DOHH2 (cell line): ENCODE measurements around the gene OR4N5.
"Not testable (repeated sequence)": the region's sequence is repeated elsewhere in the genome, so short reads cannot be mapped to it uniquely, and the experiment has no call there.

Experiments used
- H3F3A ChIP-seq: fragments of 200-600 bp; sonication (generic), shearing (Covaris generic); 2 replicates; pipeline ENCODE4 v1.6.0; 2016; ENCODE audit warnings: antibody characterized with exemption, mild to moderate bottlenecking; ENCODE audit not compliant: control insufficient read depth, insufficient read depth
- H3K27ac ChIP-seq: fragments of 200-600 bp; sonication (generic); 2 replicates; pipeline ENCODE4 v1.5.1; 2014; ENCODE audit warnings: low read depth, mild to moderate bottlenecking, low read length, moderate library complexity
- H3K27me3 ChIP-seq: fragments of 200-600 bp; sonication (generic); 2 replicates; pipeline ENCODE4 v1.6.1; 2014; ENCODE audit warnings: mild to moderate bottlenecking, low read length, mixed read lengths; ENCODE audit not compliant: control insufficient read depth
- H3K36me3 ChIP-seq: fragments of 200-600 bp; sonication (generic); 2 replicates; pipeline ENCODE4 v1.6.1; 2014; ENCODE audit warnings: mild to moderate bottlenecking, low read length, moderate library complexity, mixed read lengths; ENCODE audit not compliant: control insufficient read depth
- H3K4me1 ChIP-seq: fragments of 200-600 bp; sonication (generic); 2 replicates; pipeline ENCODE4 v1.6.1; 2014; ENCODE audit warnings: mild to moderate bottlenecking, low read length, mixed read lengths; ENCODE audit not compliant: control insufficient read depth
- H3K4me2 ChIP-seq: fragments of 200-600 bp; sonication (generic); 2 replicates; pipeline ENCODE4 v1.6.0; 2014; ENCODE audit warnings: mild to moderate bottlenecking, low read length, moderate library complexity
- H3K4me3 ChIP-seq: fragments of 200-600 bp; sonication (generic); 2 replicates; pipeline ENCODE4 v1.5.1; 2014; ENCODE audit warnings: mild to moderate bottlenecking, low read length, mixed read lengths
- H3K79me2 ChIP-seq: fragments of 200-600 bp; sonication (generic); 2 replicates; pipeline ENCODE4 v1.6.1; 2014; ENCODE audit warnings: mild to moderate bottlenecking, low read length, mixed read lengths; ENCODE audit not compliant: control insufficient read depth
- H3K9me2 ChIP-seq: fragments of 200-600 bp; sonication (generic); replicated peaks from 2 replicates; pipeline ENCODE4 v1.6.1; 2014; ENCODE audit warnings: mild to moderate bottlenecking, low read length, mixed read lengths; ENCODE audit not compliant: control insufficient read depth
- H3K9me3 ChIP-seq: fragments of 200-600 bp; sonication (generic); 2 replicates; pipeline ENCODE4 v1.6.1; 2014; ENCODE audit warnings: antibody characterized with exemption, low read length, mixed read lengths; ENCODE audit not compliant: control insufficient read depth, insufficient read depth
- H4K20me1 ChIP-seq: fragments of 200-600 bp; sonication (generic); 2 replicates; pipeline ENCODE4 v1.6.0; 2014; ENCODE audit warnings: low read depth, mild to moderate bottlenecking, antibody characterized with exemption, low read length, moderate library complexity; ENCODE audit not compliant: control insufficient read depth, insufficient read depth
- CTCF ChIP-seq: fragments of 200-600 bp; sonication (generic); IDR thresholded peaks from one replicate; pipeline ENCODE4 v1.5.1; 2014; ENCODE audit warnings: antibody characterized with exemption, mild to moderate bottlenecking, low read depth, low read length; ENCODE audit not compliant: poor library complexity, severe bottlenecking
- EZH2phosphoT487 ChIP-seq: fragments of 200-600 bp; sonication (generic); IDR thresholded peaks from 2 replicates; pipeline ENCODE4 v1.6.1; 2017; ENCODE audit warnings: borderline replicate concordance, mild to moderate bottlenecking, antibody characterized with exemption, low read length, moderate library complexity, mixed read lengths

OR4N5 gene

GRCh38 chr14:20138520-20138919, at the start of gene OR4N5:
Gene OR4N5, plus strand, starts transcription at chr14:20138820. Its CDS starts 4,916 bp downstream, at chr14:20143736.
- no peak for TF ChIP-seq EZH2phosphoT487
- TF ChIP-seq CTCF = no peak

GRCh38 chr14:20092050-20092449, 46.6 kb upstream of the OR4N5 start:
- Histone ChIP-seq H3K27ac (no peak overlapping the region), H3K4me3 (no peak overlapping the region), H3K4me1 (no peaks in the 10 kb centered on the region), H3K9me3 (no peaks in the 10 kb centered on the region), H3F3A (no peaks in the 10 kb centered on the region), H3K27me3 (0 out of 2 replicates have a peak, but pooled peaks cover 2% of the 10 kb centered on the region), H3K9me2 (no peaks in the 10 kb centered on the region), H3K79me2 (no peaks in the 10 kb centered on the region), H4K20me1 (no peaks in the 10 kb centered on the region), H3K36me3 (no peaks in the 10 kb centered on the region), H3K4me2 (no peak overlapping the region)
- TF ChIP-seq CTCF = no peak
- TF ChIP-seq EZH2phosphoT487 = no peak

More at GRCh38 chr14:20138520-20138919, at the start of gene OR4N5:
- no peaks in the 10 kb centered on the region for H3F3A ChIP-seq
- no peaks in the 10 kb centered on the region for H3K4me1 ChIP-seq
- no peak within 1 kb of the TSS for H3K4me2 ChIP-seq
- H3K27me3 ChIP-seq = 0 out of 2 replicates have a peak, but pooled peaks cover 2% of the 10 kb centered on the region
- H4K20me1 ChIP-seq = no peaks in the 10 kb centered on the region
- H3K36me3 ChIP-seq = no peaks in the 10 kb centered on the region
- no peaks in the 10 kb centered on the region for H3K9me2 ChIP-seq
- no peaks in the 10 kb centered on the region for H3K79me2 ChIP-seq
- H3K27ac ChIP-seq = no peak within 1 kb of the TSS
- H3K4me3 ChIP-seq = no peak within 1 kb of the TSS
- no peaks in the 10 kb centered on the region for H3K9me3 ChIP-seq

GRCh38 chr14:20093442-20093841, 45.2 kb upstream of the OR4N5 start:
- Histone ChIP-seq H3K4me1 (no peaks in the 10 kb centered on the region), H3K27ac (no peak overlapping the region), H3K9me2 (no peaks in the 10 kb centered on the region), H3K79me2 (no peaks in the 10 kb centered on the region), H3F3A (no peaks in the 10 kb centered on the region), H3K27me3 (0 out of 2 replicates have a peak, but pooled peaks cover 2% of the 10 kb centered on the region), H4K20me1 (no peaks in the 10 kb centered on the region), H3K4me3 (no peak overlapping the region), H3K36me3 (no peaks in the 10 kb centered on the region), H3K9me3 (no peaks in the 10 kb centered on the region), H3K4me2 (no peak overlapping the region)
- TF ChIP-seq EZH2phosphoT487 = no peak
- no peak for TF ChIP-seq CTCF

GRCh38 chr14:20098926-20099770, 39.5 kb upstream of the OR4N5 start:
- H3K27me3 ChIP-seq, H3K9me3 ChIP-seq, H3K4me3 ChIP-seq, H3F3A ChIP-seq, H3K27ac ChIP-seq, H3K4me1 ChIP-seq, H3K9me2 ChIP-seq, H4K20me1 ChIP-seq, H3K79me2 ChIP-seq, H3K4me2 ChIP-seq, H3K36me3 ChIP-seq: not testable (repeated sequence)
